NCI-H1417 treated with DMSO at 0.1 percent for 48 hours (cell line): ENCODE data around the gene PORCN.
A peak's percentile ranks its signal among the peaks of the same experiment; 100 is the strongest.
"Not testable (repeated sequence)": the region's sequence is repeated elsewhere in the genome, so short reads cannot be mapped to it uniquely, and the experiment has no call there.

Experiments
- DNase-seq: peaks from one replicate; lab custom pipeline; 2025; lab: John Stamatoyannopoulos, UW

Gene PORCN

DNA sequence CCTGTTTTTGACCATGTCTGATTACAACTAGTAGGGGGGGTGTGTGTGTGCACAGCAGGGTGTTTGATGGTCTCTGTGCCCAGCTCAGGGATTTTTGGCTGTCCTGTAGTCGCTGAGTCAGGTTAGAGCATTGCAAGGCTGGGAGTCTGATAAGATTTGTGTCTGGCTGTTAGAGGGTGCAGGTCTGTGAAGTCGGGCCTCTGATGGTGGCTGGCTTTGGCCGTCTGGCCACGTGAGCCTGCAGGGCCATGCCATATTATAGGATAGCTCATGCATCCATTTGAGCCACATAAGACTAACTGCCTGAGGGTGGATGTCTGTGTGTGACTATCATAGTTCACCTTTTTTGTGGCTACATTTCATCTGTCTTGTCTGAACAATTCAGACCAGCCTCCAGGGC lies 4.9 kb downstream of the PORCN start:
- DNase-seq, result no peak

DNA sequence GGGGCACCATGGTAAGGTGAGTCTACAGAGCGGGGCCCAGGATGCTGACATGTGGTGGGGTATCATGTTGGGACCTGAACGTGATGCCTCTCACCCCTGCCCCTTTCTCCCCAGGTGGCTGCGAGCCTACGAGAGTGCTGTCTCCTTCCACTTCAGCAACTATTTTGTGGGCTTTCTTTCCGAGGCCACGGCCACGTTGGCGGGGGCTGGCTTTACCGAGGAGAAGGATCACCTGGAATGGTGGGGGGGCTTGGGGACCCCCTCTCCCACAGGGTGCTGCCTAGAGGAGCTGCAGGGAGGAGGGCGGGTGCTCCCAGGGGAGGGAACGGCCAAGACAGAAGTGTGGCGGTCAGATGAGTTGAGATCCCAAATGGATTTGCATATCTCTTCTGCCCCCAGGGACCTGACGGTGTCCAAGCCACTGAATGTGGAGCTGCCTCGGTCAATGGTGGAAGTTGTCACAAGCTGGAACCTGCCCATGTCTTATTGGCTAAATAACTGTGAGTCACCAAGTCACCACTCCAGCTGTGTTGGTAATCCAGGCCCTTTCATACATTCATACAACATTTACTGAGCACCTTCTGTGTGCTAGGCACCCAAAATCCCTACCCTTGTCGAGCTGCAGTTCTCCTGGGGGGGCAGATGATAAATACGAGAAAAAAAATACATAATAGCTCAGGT lies 5.5 kb downstream of the PORCN start:
- DNase-seq, result no peak

DNA sequence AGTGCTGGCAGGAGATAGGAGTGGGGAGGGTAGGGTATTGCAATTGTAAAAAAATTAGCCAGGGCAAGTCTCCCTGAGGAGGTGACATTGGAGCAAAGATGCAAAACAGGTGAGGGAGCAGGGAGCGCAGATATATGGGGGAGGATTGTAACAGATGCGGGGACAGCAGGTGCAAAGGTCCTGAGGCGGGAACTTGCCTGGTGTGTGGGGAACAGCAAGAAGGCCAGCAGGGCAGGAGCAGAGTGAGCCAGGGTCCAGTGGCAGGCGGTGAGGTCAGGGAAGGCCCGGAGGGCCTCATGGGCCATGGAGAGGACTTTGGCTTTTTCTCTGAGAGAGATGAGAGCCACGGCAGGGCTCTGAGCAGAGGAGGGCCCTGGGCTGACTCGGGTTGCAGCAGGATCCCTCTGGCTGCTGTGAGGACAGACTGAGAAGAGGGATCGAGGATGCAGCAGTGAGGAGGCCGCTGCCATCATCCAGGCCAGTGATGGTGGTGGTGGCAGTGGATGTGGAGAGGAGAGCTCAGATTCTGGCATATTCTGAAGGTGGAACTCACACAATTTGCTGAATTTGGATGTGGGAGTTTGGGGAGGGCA lies 6.2 kb downstream of the PORCN start:
- DNase-seq, result no peak

DNA sequence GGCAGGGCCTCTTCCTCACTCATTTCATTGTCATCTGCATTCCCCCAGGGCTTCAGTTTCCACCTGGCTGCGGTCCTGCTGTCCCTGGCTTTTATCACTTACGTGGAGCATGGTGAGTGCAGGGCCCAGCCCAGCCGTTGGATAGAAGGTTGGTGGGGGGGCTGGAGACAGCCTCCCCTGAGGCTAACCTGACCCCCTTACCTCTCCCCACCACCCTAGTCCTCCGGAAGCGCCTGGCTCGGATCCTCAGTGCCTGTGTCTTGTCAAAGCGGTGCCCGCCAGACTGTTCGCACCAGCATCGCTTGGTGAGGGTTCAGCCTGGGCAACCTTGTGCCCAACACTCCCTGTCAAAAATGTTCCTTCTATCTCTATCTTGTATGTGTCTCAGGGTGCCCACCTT lies 7.0 kb downstream of the PORCN start:
- no peak for DNase-seq

DNA sequence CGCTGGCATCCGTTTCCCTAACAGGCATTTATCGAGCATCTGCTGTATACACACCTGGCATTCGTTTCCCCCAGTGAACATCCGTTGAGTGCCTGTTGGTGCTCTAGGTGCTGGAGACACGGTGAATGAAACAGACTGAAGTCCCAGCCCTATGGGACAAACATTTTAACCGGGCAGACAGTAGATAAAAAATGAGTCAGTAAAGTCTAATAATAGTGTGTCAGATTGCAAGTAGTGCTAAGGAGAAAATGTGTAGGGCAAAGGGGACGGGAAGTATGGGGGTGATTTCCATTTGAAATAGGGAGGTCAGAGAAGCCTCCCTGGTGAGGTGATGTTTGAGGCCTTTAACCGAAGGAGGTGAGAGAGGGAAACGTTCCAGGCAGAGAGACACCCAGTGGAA lies 7.5 kb downstream of the PORCN start:
- DNase-seq, result no peak

DNA sequence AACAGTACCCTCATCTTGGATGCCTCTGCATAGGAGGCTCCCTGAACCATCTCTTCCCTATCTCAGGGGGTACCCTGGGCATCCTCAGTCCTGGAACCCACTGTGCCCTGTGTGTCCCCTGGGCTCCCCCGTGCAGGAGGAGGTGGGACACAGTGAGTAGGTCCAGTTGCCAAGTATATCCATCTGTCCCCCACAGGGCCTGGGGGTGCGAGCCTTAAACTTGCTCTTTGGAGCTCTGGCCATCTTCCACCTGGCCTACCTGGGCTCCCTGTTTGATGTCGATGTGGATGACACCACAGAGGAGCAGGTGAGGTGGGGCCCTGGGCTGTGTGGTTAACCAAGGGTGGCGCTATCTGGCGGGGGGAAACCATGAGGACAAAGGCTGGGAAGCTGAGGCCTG lies 8.2 kb downstream of the PORCN start:
- no peak for DNase-seq

DNA sequence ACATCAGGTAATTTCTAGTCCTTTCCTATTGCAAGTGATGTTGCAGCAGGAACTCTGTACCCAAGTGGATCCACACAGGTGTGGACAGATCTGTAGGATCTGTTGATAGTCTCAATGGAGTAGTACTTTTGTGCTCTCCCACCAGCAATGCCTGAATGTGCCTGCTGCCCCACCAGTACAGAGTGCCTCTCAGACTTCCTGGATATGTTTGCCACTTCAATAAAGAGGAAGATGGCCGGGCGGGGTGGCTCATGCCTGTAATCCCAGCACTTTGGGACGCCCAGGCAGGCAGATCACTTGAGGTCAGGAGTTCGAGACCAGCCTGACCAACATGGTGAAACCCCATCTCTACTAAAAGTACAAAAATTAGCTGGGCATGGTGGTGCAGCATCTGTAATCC lies 10.7 kb downstream of the PORCN start:
- DNase-seq, result not testable (repeated sequence)

DNA sequence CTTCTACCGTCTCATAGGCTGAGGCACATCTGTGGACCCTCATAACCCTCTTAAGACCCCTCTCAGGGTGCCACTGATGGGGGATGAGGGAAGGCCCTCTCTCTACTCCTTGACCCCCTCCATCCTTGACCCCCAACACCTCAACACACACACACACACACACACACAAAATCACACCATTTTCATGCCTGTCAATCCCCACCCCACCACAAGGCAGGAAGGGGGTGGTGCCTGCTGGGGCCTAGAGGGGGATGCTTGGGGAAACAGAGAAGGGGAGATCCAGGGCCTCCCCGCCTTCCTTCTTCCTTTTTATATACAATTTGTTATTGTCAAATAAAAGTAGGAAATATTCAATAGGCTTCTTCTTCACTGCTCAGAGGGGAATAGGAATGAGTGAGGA lies 11.7 kb downstream of the PORCN start:
- no peak for DNase-seq

DNA sequence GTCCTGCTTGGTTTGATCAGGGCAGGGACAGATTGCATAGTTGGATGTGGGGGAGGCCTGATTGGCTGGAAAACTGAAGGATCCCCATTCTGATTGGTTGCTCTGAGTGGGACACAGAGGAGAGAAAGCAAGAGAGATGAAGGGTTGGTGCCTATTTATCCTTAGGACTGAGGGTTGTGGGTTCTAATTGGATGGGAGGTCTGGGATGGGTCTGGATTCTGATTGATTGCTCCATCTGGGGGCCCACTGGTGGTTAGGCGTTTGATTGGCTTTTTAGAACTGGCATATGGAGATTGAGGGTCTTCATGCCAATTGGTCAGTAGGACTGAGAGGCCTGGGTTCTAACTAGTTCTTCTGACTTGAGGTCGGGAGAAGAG lies 12.2 kb downstream of the PORCN start:
- DNase-seq, result no peak

DNA sequence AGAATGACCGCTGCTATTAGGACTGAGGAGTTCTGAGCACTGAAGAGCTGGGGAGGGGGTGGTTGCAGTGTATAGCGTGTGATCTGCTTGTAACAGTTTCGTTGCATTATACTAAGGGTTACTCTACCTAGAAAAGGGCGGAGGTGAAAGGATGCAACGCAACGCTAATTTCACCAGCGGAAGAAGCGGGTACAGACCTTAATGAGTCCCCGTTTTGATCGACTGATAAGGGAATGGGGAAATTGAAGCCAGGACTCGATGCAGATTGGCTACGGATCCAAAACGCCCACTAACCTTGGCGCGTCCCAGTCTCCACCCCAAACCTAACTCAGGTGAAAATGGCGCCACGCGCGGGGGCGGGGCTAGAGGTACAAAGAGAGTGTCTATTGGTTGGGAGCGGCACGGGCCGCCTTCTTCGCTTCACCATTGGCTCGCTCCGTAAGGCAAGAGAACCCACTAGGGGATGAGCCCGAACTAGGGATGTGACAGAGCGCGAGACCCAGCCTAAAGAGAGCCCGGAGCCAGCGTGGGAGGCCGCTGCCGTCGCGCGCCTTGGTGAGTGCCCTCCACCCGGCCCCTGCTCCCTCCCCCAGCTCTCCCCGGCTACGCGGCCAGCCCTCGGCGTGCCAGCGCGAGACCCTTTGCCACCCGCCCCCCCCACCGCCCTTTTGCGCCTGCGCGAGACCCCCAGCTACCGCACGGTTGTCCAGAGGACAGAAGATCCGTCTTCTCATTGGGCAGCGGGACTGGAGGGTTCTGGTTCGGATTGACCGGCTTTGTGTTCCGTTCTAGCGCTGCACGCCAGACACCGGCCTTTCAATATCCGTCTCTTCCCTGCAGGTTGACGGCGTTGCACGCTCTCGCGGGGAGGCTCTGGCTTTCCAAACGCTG lies 12.8 kb downstream of the PORCN start, which contains the start of gene EBP:
EBP (plus strand) TSS at position 456 of the 891 bp plus-strand sequence. CDS start 1,964 bp downstream, outside the sequence.
- DNase-seq, result peak; percentile 42

DNA sequence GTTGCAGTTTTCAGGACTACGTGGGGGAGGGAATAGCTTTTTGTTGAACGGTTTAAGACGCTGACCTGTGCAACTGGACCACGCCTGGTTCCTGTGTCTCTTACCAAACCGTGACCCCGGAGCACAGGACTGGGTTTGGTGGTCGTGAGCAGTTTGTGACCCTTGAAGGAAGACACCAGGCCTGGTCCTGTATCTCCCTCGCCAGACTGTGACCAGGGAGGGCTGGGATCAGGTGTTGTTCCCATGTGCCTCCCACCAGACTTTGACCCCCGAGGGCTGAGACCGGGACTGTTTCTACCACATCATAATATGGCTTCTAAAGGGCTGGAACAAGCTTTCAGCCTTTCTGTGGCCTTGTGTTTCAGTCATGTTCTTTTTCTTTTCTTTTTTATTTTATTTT lies 13.5 kb downstream of the PORCN start:
- DNase-seq, result no peak

DNA sequence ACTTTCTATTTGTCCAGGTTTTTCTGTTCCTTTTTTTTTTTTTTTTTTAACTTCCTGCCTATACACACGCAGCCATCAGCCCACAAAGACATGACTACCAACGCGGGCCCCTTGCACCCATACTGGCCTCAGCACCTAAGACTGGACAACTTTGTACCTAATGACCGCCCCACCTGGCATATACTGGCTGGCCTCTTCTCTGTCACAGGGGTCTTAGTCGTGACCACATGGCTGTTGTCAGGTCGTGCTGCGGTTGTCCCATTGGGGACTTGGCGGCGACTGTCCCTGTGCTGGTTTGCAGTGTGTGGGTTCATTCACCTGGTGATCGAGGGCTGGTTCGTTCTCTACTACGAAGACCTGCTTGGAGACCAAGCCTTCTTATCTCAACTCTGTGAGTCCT lies 14.9 kb downstream of the PORCN start:
- no peak for DNase-seq

DNA sequence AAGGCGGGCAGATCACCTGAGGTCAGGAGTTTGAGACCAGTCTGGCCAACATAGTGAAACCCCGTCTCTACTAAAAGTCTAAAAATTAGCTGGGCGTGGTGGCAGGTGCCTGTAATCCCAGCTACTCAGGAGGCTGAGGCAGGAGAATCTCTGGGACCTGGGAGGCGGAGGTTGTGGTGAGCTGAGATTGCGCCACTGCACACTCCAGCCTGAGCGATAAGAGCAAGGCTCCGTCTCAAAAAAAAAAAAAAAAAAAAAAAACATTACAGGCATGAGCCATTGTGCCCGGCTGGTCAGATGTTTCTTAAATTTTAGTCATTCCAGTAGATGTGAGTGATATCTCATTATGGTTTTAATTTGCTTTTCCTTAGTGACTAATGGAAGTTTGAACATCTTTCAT lies 17.1 kb downstream of the PORCN start:
- DNase-seq, result not testable (repeated sequence)

DNA sequence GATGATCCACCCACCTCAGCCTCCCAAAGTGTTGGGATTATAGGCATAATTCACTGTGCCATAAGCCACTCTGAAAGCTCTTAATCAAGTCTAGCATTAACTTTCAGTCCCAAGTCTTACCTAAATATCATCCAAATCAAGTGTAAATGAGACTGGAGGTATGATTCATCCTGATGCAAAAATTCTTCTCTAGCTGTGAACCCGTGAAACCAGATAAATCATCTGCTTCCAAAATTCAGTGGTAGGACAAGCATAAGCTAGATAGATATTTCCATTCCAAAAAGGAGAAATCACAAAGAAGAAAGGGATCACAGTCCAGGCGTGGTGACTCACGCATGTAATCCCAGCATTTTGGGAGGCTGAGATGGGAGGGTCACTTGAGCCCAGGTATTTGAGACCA lies 21.9 kb downstream of the PORCN start:
- no peak for DNase-seq

DNA sequence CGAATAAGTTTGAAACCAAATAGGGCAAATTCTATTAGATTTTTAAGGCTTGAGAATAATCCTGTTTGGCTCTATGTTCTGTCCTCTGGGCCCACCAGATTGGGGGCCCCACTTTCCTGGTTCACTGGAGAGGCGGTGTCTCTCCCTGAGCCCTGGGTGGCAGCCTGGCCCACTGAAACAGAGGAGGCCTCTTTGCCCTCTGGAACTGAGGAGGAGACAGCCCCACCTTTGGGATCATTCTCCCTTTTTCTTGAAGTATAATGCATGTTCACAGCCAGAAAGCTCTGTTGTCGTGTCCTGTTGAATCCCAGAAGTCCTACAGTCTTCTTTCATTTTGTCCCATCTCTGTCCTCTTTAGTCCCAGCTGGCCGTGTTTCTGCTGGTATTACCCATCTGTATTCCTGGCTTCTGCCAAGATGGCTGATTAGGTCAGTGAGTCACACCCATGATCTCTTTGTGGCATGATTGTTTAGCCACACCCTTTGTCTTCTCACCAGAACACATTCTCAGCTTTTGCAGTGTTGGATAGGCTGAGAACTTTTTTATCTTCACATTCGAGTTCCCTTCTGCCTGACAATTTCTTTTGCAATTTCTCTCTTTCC lies 22.7 kb downstream of the PORCN start:
- no peak for DNase-seq

DNA sequence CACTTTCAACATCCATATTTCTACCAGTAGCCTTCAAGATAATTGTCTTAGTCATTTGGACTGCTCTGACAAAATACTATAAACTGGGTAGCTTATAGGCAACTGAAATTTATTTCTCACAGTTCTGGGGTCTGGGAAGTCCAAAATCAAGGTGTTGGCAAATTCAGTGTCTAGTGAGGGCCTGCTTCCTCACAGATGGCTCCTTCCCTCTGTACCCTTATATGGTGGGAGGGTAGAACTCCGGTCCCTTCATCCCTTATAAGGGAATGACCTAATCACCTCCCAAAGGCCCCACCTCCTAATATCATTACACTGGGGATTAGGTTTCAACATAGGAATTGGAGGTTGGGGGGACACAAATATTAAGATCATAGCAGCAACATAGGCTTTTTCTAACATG lies 23.4 kb downstream of the PORCN start:
- DNase-seq, result no peak

DNA sequence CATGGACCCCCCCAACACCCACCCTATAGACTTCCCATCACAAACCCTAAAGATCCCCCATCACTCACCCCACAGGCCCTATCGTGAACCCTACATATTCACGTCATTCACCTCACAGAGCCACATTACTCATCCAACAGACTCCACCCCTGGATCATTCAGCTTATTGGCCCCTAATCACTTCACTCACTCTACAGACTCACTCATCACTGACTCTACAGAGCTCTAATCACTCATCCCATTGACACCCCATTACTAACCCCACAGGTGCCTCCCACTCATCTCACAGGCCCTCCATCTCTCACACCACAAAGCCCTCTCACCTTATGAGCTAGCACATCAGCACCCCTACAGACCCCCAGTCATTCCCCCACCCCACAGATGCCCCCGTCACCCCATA lies 24.4 kb downstream of the PORCN start:
- DNase-seq, result no peak

DNA sequence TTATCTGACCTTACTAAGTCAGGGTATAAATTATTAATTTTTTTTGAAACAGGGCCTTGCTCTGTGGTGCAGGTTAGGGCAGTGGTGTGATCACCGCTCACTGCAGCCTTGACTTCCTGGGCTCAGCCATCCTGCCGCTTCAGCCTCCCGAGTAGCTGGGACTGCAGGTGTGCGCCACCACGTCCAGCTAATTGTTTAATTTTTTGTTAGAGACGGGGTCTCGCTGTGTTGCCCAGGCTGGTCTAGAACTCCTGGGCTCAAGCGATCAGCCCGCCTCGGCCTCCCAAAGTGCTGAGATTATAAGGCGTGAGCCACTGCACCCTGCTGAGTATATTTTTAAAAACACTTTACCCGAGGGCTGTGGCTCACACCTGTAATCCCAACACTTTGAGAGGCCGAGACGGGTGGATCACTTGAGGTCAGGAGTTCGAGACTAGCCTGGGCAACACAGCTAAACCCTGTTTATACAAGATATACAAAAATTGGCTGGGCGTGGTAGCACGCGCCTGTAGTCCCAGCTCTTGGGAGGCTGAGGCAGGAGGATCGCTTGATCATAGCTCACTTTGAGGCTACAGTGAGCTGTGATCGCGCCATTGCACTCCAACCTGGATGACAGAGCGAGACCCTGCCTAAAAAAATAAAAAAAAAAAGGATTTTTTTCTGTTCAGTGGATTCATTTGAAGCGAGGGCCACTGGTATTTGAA lies 30.0 kb downstream of the PORCN start:
- DNase-seq, result no peak

DNA sequence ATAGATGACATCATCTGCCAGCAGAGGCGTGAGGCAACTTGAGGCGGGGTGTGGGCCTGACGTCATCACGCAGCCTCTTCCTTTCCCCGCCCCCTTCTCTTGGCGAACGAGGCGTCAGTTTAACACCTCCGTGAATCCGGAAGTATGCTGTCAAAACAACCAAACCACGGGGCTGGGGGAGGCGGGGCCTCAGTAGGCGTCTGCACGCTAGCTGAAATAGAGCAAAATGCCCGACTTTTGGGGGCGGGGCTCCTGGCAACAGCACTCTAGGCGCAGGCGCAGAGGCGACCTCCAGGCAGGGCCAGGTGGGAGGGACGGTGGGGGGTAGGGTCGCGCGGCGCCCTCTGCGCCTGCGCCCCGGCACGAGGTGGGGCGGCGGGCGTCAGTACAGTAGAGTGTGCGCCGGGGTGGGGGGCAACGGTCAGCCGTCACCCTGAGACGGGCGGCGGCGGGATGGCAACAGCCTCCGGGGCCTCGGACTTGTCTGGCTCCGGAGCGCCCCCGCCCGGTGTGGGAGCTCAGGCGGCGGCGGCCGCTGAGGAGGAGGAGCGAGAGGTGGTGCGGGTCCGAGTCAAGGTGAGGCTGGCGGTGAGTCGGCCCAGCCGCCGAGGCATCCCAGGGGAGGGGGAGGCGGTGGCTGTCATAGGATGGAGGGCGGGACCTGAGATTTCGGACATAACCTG lies 30.7 kb downstream of the PORCN start, which contains the start of gene TBC1D25:
TBC1D25 (plus strand) TSS at position 370 of the 683 bp plus-strand sequence; CDS start at position 454, 84 bp downstream.
- DNase-seq, result peak; percentile 65

DNA sequence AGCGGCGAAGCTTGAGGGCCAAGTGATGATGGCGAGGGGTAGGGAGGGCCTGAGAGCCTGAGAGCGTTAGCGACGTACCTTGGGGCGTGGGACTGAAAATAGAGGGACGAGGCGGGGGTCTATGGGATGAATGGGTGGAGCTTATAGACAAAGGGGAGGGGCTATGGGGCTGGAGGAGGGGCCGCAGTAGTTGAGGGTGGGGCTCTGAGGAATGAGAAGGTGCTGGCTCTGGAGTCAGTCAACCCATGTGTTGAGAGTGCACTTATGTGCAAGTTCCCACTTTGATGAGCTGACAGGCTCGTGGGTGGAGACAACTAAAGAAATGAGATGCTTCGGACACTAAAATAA lies 31.2 kb downstream of the PORCN start:
- DNase-seq, result peak; percentile 5

DNA sequence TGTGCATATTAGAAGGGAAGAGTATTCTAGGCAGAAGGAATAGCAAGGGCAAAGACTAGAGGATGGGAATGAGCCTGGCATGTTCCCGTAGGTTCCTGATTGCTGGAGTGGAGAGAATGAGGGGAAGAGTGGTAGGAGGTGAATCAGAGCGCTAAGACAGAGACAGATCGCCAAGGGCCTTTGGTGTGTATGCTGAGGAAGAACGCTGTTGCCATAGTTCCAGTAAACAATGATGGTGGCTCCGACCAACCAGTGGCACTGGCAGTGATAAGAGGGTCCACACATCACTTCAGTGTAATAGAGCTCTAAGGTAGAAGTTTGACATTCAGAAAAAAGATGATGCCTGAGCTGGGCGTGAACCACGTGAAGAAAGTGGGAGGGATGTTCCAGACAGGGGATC lies 31.7 kb downstream of the PORCN start:
- DNase-seq, result no peak
